ENCODE data around the gene REEP5. TPM values are rescaled to one million over a fixed set of nuclear protein-coding genes. Genes with fewer than 3 reads are reported as not detected.

REEP5 gene
- polyA plus RNA-seq, 1 of the 3 experiments (the other 2 are of a cell fraction), result 124 TPM

GRCh38 chr5:112907166-112907631 is 14.8 kb downstream of the REEP5 start:
- no peak for DNase-seq
- H3F3A ChIP-seq (replicated peaks; ENCODE audit: insufficient read depth), result no peaks in the 10 kb centered on the region
- H3K4me3 ChIP-seq (ENCODE audit: low read depth in 2 of 2, low read length in 1 of 2), result no peak overlapping the region
- H3K36me3 ChIP-seq (replicated peaks in 1 of 2; ENCODE audit: control insufficient read depth in 1 of 2, insufficient read depth in 2 of 2, low read length in 1 of 2), result peaks cover 44 to 49% of the 10 kb centered on the region in 2 experiments
- POLR2A ChIA-PET, result no interaction called here
- H3K9me2 ChIP-seq, result no peaks in the 10 kb centered on the region; the same call in 1 of the 2 replicates
- no peaks in the 10 kb centered on the region; a peak in 2 of 4 replicates for H3K4me1 ChIP-seq (ENCODE audit: control insufficient read depth in 1 of 2, insufficient read depth in 2 of 2, low read depth in 1 of 2, low read length in 1 of 2)
- H2AFZ ChIP-seq (ENCODE audit: low read depth), result no peak overlapping the region
- no peaks in the 10 kb centered on the region for H3K9me3 ChIP-seq
- no peak overlapping the region for H3K4me2 ChIP-seq
- H4K20me1 ChIP-seq (ENCODE audit: insufficient read depth), result peaks cover 20% of the 10 kb centered on the region; the same call in 1 of the 2 replicates
- H3K27ac ChIP-seq (ENCODE audit: low read depth in 2 of 2, low read length in 1 of 2), result no peak overlapping the region
- no peak for TF ChIP-seq RAD21 (IDR thresholded peaks at IDR 0.05; ENCODE audit: low read length)
- no peak for TF ChIP-seq USF1 (IDR thresholded peaks at IDR 0.05; ENCODE audit: borderline replicate concordance, low read depth)
- TF ChIP-seq ELF1 (IDR thresholded peaks at IDR 0.05), result no peak
- no peak for TF ChIP-seq RCOR1 (IDR thresholded peaks at IDR 0.05; ENCODE audit: low read length)
- TF ChIP-seq CTCF (IDR thresholded peaks at IDR 0.05), result no peak
- TF ChIP-seq MEF2A (IDR thresholded peaks at IDR 0.05; ENCODE audit: borderline replicate concordance, low read depth), result no peak
- TF ChIP-seq GABPA (IDR thresholded peaks at IDR 0.05; ENCODE audit: low read depth), result no peak
- no peak for TF ChIP-seq TEAD4 (IDR thresholded peaks at IDR 0.05; ENCODE audit: borderline replicate concordance, insufficient read depth)
- TF ChIP-seq RXRA (IDR thresholded peaks at IDR 0.05; ENCODE audit: borderline replicate concordance, low read depth), result no peak
- no peak for TF ChIP-seq SIN3A (IDR thresholded peaks at IDR 0.05; ENCODE audit: borderline replicate concordance, low read depth, low read length)
- TF ChIP-seq EP300 (IDR thresholded peaks at IDR 0.05; ENCODE audit: borderline replicate concordance in 1 of 2, low read depth in 1 of 2, low read length in 1 of 2), result no peak
- no peak for TF ChIP-seq USF2 (IDR thresholded peaks at IDR 0.05; ENCODE audit: borderline replicate concordance, low read depth, low read length)
- no peaks in the 10 kb centered on the region for H3K27me3 ChIP-seq (ENCODE audit: insufficient read depth)
- CTCF ChIA-PET, result interaction anchor here (1.0 to 1.9 kb wide), 2 partner anchors 13 to 15 kb away, joined by 3 to 4 read pairs; partner anchors contain the start of gene REEP5
- peaks cover 68% of the 10 kb centered on the region for H3K79me2 ChIP-seq (ENCODE audit: insufficient read depth)
- no peak overlapping the region for H3K9ac ChIP-seq
- 80% methylated on average over 4 of the region's 4 CpGs for WGBS (ENCODE audit: low lambda C conversion rate)

GRCh38 chr5:112906637-112907036 is 15.4 kb downstream of the REEP5 start:
- CTCF ChIA-PET, result interaction anchor here (1.0 to 1.9 kb wide), 2 partner anchors 14 to 15 kb away, joined by 3 to 4 read pairs; partner anchors contain the start of gene REEP5

More at GRCh38 chr5:112906637-112907036, 15.4 kb downstream of the REEP5 start:
- Histone ChIP-seq H3K4me3 (ENCODE audit: low read depth in 2 of 2, low read length in 1 of 2) (no peak overlapping the region), H3K79me2 (ENCODE audit: insufficient read depth) (peaks cover 63% of the 10 kb centered on the region), H4K20me1 (ENCODE audit: insufficient read depth) (peaks cover 20% of the 10 kb centered on the region; the same call in 1 of the 2 replicates), H3K9me3 (no peaks in the 10 kb centered on the region), H3K9me2 (no peaks in the 10 kb centered on the region; the same call in 1 of the 2 replicates), H3K27me3 (ENCODE audit: insufficient read depth) (no peaks in the 10 kb centered on the region), H3K4me1 (ENCODE audit: control insufficient read depth in 1 of 2, insufficient read depth in 2 of 2, low read depth in 1 of 2, low read length in 1 of 2) (no peaks in the 10 kb centered on the region; a peak in 2 of 4 replicates), H3F3A (replicated peaks; ENCODE audit: insufficient read depth) (no peaks in the 10 kb centered on the region), H3K9ac (no peak overlapping the region), H3K4me2 (no peak overlapping the region), H2AFZ (ENCODE audit: low read depth) (no peak overlapping the region), H3K27ac (ENCODE audit: low read depth in 2 of 2, low read length in 1 of 2) (no peak overlapping the region), H3K36me3 (replicated peaks in 1 of 2; ENCODE audit: control insufficient read depth in 1 of 2, insufficient read depth in 2 of 2, low read length in 1 of 2) (peaks cover 45 to 53% of the 10 kb centered on the region in 2 experiments)
- DNase-seq, result no peak
- POLR2A ChIA-PET, result no interaction called here
- TF ChIP-seq TCF12 (IDR thresholded peaks at IDR 0.05), result no peak
- TF ChIP-seq RCOR1 (IDR thresholded peaks at IDR 0.05; ENCODE audit: low read length), result no peak
- no peak for TF ChIP-seq MAX (IDR thresholded peaks at IDR 0.05; ENCODE audit: low read depth)
- no peak for TF ChIP-seq RAD21 (IDR thresholded peaks at IDR 0.05; ENCODE audit: low read length)
- no peak for TF ChIP-seq YY1 (IDR thresholded peaks at IDR 0.05; ENCODE audit: low read depth)
- TF ChIP-seq NFIC (IDR thresholded peaks at IDR 0.05; ENCODE audit: borderline replicate concordance), result no peak
- TF ChIP-seq FOXM1 (IDR thresholded peaks at IDR 0.05; ENCODE audit: low read depth), result no peak
- TF ChIP-seq MEF2A (IDR thresholded peaks at IDR 0.05; ENCODE audit: borderline replicate concordance, low read depth), result no peak
- TF ChIP-seq IRF3 (IDR thresholded peaks at IDR 0.05; ENCODE audit: low read depth, low read length), result no peak
- no peak for TF ChIP-seq TEAD4 (IDR thresholded peaks at IDR 0.05; ENCODE audit: borderline replicate concordance, insufficient read depth)
- no peak for TF ChIP-seq NRF1 (IDR thresholded peaks at IDR 0.05; ENCODE audit: low read depth, low read length)
- TF ChIP-seq CTCF (IDR thresholded peaks at IDR 0.05), result no peak
- WGBS (ENCODE audit: low lambda C conversion rate), result 95% methylated on average over 3 of the region's 3 CpGs

All from SK-N-SH (cell line).